SK-N-SH treated with all-trans-retinoic acid at 6 μM for 48 hours (cell line): ENCODE data around the gene MEA1.

Experiments used
- ARNTL ChIP-seq: fragments of 450-650 bp; formaldehyde crosslinking; IDR thresholded peaks from 2 replicates; pipeline ENCODE4 v1.5.0; 2020; ENCODE audit warnings: low read depth, mild to moderate bottlenecking, moderate library complexity, borderline replicate concordance
- BACH2 ChIP-seq: fragments of 250-450 bp; sonication (Bioruptor Pico); IDR thresholded peaks from 2 replicates; pipeline ENCODE4 v1.9.0; 2021; ENCODE audit warnings: mild to moderate bottlenecking, borderline replicate concordance
- CSDC2 ChIP-seq: fragments of 250-450 bp; sonication (Bioruptor Pico); IDR thresholded peaks from 2 replicates; pipeline ENCODE4 v1.5.0; 2020; ENCODE audit warnings: mild to moderate bottlenecking, moderate library complexity
- PATZ1 ChIP-seq: fragments of 250-450 bp; sonication (Bioruptor Pico); IDR thresholded peaks from 2 replicates; pipeline ENCODE4 v1.8.0; 2020; ENCODE audit warnings: mild to moderate bottlenecking, moderate library complexity, borderline replicate concordance
- POU6F1 ChIP-seq: fragments of 250-450 bp; sonication (Bioruptor Pico); IDR thresholded peaks from 2 replicates; pipeline ENCODE4 v1.8.0; 2021; ENCODE audit warnings: low read depth, mild to moderate bottlenecking, moderate library complexity, borderline replicate concordance
- RARB ChIP-seq: fragments of 250-450 bp; sonication (Bioruptor Pico); IDR thresholded peaks from 2 replicates; pipeline ENCODE4 v1.8.0; 2021; ENCODE audit warnings: mild to moderate bottlenecking, moderate library complexity
- SNAI2 ChIP-seq: fragments of 250-450 bp; sonication (Bioruptor Pico); IDR thresholded peaks from 2 replicates; pipeline ENCODE4 v1.5.0; 2020; ENCODE audit warnings: mild to moderate bottlenecking, moderate library complexity

- no peak for TF ChIP-seq SNAI2 (CRISPR knock-in tag)
- no peak for TF ChIP-seq CSDC2 (CRISPR knock-in tag)
- no peak for TF ChIP-seq PATZ1 (CRISPR knock-in tag)
- TF ChIP-seq ARNTL = no peak
- no peak for TF ChIP-seq BACH2 (CRISPR knock-in tag)
- TF ChIP-seq RARB (CRISPR knock-in tag) = no peak
- no peak for TF ChIP-seq POU6F1
Measured at GRCh38 chr6:43060034-43060754, 46.4 kb upstream of the MEA1 start.
